Transverse colon (tissue), 4 donors: ENCODE results near the gene MRFAP1.

ENCODE experiments used
- CTCF ChIP-seq, 5 experiments: fragments of 200-600 bp in 3 of 5; fragments of 450-650 bp in 2 of 5; sonication (generic) in 3 of 5; IDR thresholded peaks; 1 replicate in 2 of 5; 2 replicates in 3 of 5; pipeline ENCODE4 v1.5.1; 2016 to 2017; ENCODE audit warnings: antibody characterized with exemption in 5 of 5, inconsistent platforms in 3 of 5, mild to moderate bottlenecking in 2 of 5, moderate library complexity in 1 of 5
- EP300 ChIP-seq: sonication (generic); formaldehyde crosslinking; IDR thresholded peaks from one replicate; pipeline ENCODE4 v1.6.1; 2017; ENCODE audit warnings: antibody characterized with exemption, low read depth
- POLR2A ChIP-seq: fragments of 450-650 bp; IDR thresholded peaks from one replicate; pipeline ENCODE4 v1.6.1; 2016; ENCODE audit warnings: antibody characterized with exemption, mild to moderate bottlenecking, moderate library complexity
- POLR2AphosphoS5 ChIP-seq, 3 donors: sonication (generic); formaldehyde crosslinking; IDR thresholded peaks; one replicate each; pipeline ENCODE4 v1.6.1; 2016; ENCODE audit warnings: antibody characterized with exemption in 3 of 3

GRCh38 chr4:6607368-6608055 lies 33.0 kb upstream of the MRFAP1 start:
- no peak for TF ChIP-seq CTCF (IDR thresholded peaks at IDR 0.05)
- no peak for TF ChIP-seq EP300
- no peak for TF ChIP-seq POLR2A
- TF ChIP-seq POLR2AphosphoS5 (IDR thresholded peaks at IDR 0.05), result no peak
